Kidney (tissue), 14 donors: ENCODE data around the gene TOP2A. TPM values are rescaled to one million over a fixed set of nuclear protein-coding genes. Genes with fewer than 3 reads are reported as not detected.
"Not testable (repeated sequence)": the region's sequence is repeated elsewhere in the genome, so short reads cannot be mapped to it uniquely, and the experiment has no call there.

Source experiments
- DNase-seq, 5 donors: peaks; one replicate each; pipeline ENCODE4 v3.0.0-alpha.2; 2013 to 2020
- FAIRE-seq: peaks from 2 replicates; lab custom pipeline; 2012; peaks lifted over from hg19 to GRCh38; lab: Jason Lieb, UNC
- H3K27ac ChIP-seq, 2 donors: one replicate each; pipeline ENCODE4 v1.7.0; 2013; ENCODE audit warnings: low read depth in 2 of 2, low read length in 2 of 2, inconsistent platforms in 1 of 2
- H3K27me3 ChIP-seq: one replicate; pipeline ENCODE4 v1.7.1; 2013; ENCODE audit warnings: low read length, inconsistent platforms; ENCODE audit not compliant: control insufficient read depth, insufficient read depth
- H3K36me3 ChIP-seq, 3 donors: one replicate each; pipeline versions ENCODE4 v1.7.0 to v1.7.1; 2013; ENCODE audit warnings: low read length in 3 of 3, control low read depth in 1 of 3, inconsistent platforms in 1 of 3; ENCODE audit not compliant: insufficient read depth in 3 of 3, control insufficient read depth in 2 of 3
- H3K4me1 ChIP-seq, 3 donors: one replicate each; pipeline versions ENCODE4 v1.7.0 to v1.7.1; 2013; ENCODE audit warnings: low read length in 3 of 3, inconsistent platforms in 1 of 3, low read depth in 1 of 3; ENCODE audit not compliant: control insufficient read depth in 2 of 3, insufficient read depth in 2 of 3
- H3K4me3 ChIP-seq, 3 donors: one replicate each; pipeline versions ENCODE4 v1.7.0 to v1.8.1; 2013; ENCODE audit warnings: low read length in 3 of 3, control low read depth in 1 of 3, inconsistent platforms in 1 of 3
- H3K9ac ChIP-seq, 3 donors: one replicate each; pipeline versions ENCODE4 v1.7.0 to v1.7.1; 2013; ENCODE audit warnings: low read length in 3 of 3, control low read depth in 1 of 3, inconsistent platforms in 1 of 3
- H3K9me3 ChIP-seq, 3 donors: one replicate each; pipeline versions ENCODE4 v1.7.0 to v1.7.1; 2013; ENCODE audit warnings: low read length in 3 of 3, control low read depth in 1 of 3, inconsistent platforms in 1 of 3; ENCODE audit not compliant: control insufficient read depth in 2 of 3, insufficient read depth in 1 of 3
- CTCF ChIP-seq: IDR thresholded peaks from 3 replicates; pipeline ENCODE4 v1.5.1; 2012; ENCODE audit warnings: mild to moderate bottlenecking, moderate library complexity, borderline replicate concordance; ENCODE audit not compliant: insufficient read depth; ENCODE audit errors: extremely low read depth
- intact Hi-C: fragments of 100-400 bp; cut with DNase I; formaldehyde crosslinking; loops from one replicate; pipeline ENCODE4 v1.11.1; 2022
- polyA plus RNA-seq: library from polyadenylated mRNA; stranded (reverse); fragments of 350-450 nt; fragmentation: Illumina TruSeq; extraction: RNeasy Lipid Tissue Mini Kit (QIAGEN cat#74804); gene quantifications from one replicate; pipeline ENCODE4 v1.2.3, GENCODE V29; 2014; ENCODE audit warnings: low read depth, low replicate concordance; ENCODE audit not compliant: insufficient read depth
- total RNA-seq: library from RNA; stranded (reverse); fragmentation: NEBNext Ultra II Directional; extraction: Animal tissue kit (Norgen Biotek cat#: 25700); gene quantifications from one replicate; pipeline ENCODE4 v1.2.1, GENCODE V29; 2021
- donor health status: control.
- donor health status: control.
- donor health status: control.
- donor health status: control.
- donor health status: control.
- donor health status: DM: yes; HTN: yes; CAD: no.
- donor health status: Normal renal cell carcinoma (clear cell type).

TOP2A gene
- total and polyA plus RNA-seq, 2 donors from 2014 or later: 0.82 to 2.7 TPM

- Histone ChIP-seq H3K4me1 (no peaks in the 10 kb centered on the region), H3K9me3 (no peaks in the 10 kb centered on the region), H3K27me3 (no peaks in the 10 kb centered on the region), H3K36me3 (no peaks in the 10 kb centered on the region), H3K27ac (no peak overlapping the region), H3K9ac (no peak overlapping the region), H3K4me3 (no peak overlapping the region)
- no peak for FAIRE-seq
- no peak for TF ChIP-seq CTCF
- DNase-seq: no peak
- intact Hi-C loops: no loop called here
Observed at GRCh38 chr17:40382251-40382650, 35.4 kb downstream of the TOP2A start.

GRCh38 chr17:40378966-40379365, 38.7 kb downstream of the TOP2A start:
- H3K27ac ChIP-seq: no peak overlapping the region
- no peaks in the 10 kb centered on the region for H3K27me3 ChIP-seq
- no peak overlapping the region for H3K9ac ChIP-seq
- no peaks in the 10 kb centered on the region for H3K4me1 ChIP-seq
- TF ChIP-seq CTCF: no peak
- no peaks in the 10 kb centered on the region for H3K9me3 ChIP-seq
- FAIRE-seq: no peak
- H3K36me3 ChIP-seq: no peaks in the 10 kb centered on the region
- intact Hi-C loops: no loop called here
- DNase-seq: no peak
- no peak overlapping the region for H3K4me3 ChIP-seq

GRCh38 chr17:40377832-40378231, 39.9 kb downstream of the TOP2A start:
- no peak overlapping the region for H3K27ac ChIP-seq
- no peaks in the 10 kb centered on the region for H3K36me3 ChIP-seq
- intact Hi-C loops: no loop called here
- H3K4me1 ChIP-seq: no peaks in the 10 kb centered on the region
- no peak for DNase-seq
- no peaks in the 10 kb centered on the region for H3K9me3 ChIP-seq
- H3K4me3 ChIP-seq: no peak overlapping the region
- FAIRE-seq: no peak
- no peak overlapping the region for H3K9ac ChIP-seq
- no peak for TF ChIP-seq CTCF
- H3K27me3 ChIP-seq: no peaks in the 10 kb centered on the region

GRCh38 chr17:40376541-40376940, 41.2 kb downstream of the TOP2A start:
- H3K9ac ChIP-seq, H3K9me3 ChIP-seq, FAIRE-seq, H3K4me1 ChIP-seq, intact Hi-C loops, H3K27ac ChIP-seq, DNase-seq, H3K27me3 ChIP-seq, H3K36me3 ChIP-seq, H3K4me3 ChIP-seq: not testable (repeated sequence)

GRCh38 chr17:40375786-40376185, 41.9 kb downstream of the TOP2A start:
- H3K27me3 ChIP-seq, H3K9me3 ChIP-seq, H3K36me3 ChIP-seq, H3K27ac ChIP-seq, H3K9ac ChIP-seq, FAIRE-seq, DNase-seq, H3K4me3 ChIP-seq, intact Hi-C loops, H3K4me1 ChIP-seq: not testable (repeated sequence)
